Ovary (tissue), 10 donors: ENCODE data around the gene ADPRM. TPM values are rescaled to one million over a fixed set of nuclear protein-coding genes. Genes with fewer than 3 reads are reported as not detected.

ENCODE experiments used
- DNase-seq, 5 donors: peaks; one replicate each; pipeline ENCODE4 v3.0.0-alpha.2; 2019 to 2020
- H3K27ac ChIP-seq, 2 donors: fragments of 200-600 bp; one replicate each; pipeline versions ENCODE4 v1.5.1 to v1.8.0; 2019 to 2022
- H3K27me3 ChIP-seq: fragments of 200-600 bp; one replicate; pipeline ENCODE4 v1.8.0; 2022
- H3K36me3 ChIP-seq: fragments of 200-600 bp; sonication (generic); one replicate; pipeline ENCODE4 v1.5.1; 2019
- H3K4me1 ChIP-seq: one replicate; pipeline ENCODE4 v1.8.1; 2013; ENCODE audit warnings: mild to moderate bottlenecking, moderate library complexity; ENCODE audit not compliant: insufficient read depth
- H3K4me3 ChIP-seq: fragments of 200-600 bp; sonication (generic); one replicate; pipeline ENCODE4 v1.5.1; 2017
- H3K9me3 ChIP-seq, 2 donors: fragments of 200-600 bp in 1 of 2; sonication (generic) in 1 of 2; one replicate each; pipeline versions ENCODE4 v1.5.1 to v1.8.1; 2013 to 2019; ENCODE audit warnings: mild to moderate bottlenecking in 1 of 2, moderate library complexity in 1 of 2
- EP300 ChIP-seq: sonication (generic); formaldehyde crosslinking; IDR thresholded peaks from one replicate; pipeline ENCODE4 v1.6.1; 2017; ENCODE audit warnings: antibody characterized with exemption
- POLR2A ChIP-seq: fragments of 450-650 bp; IDR thresholded peaks from one replicate; pipeline ENCODE4 v1.6.1; 2017; ENCODE audit warnings: antibody characterized with exemption, mild to moderate bottlenecking, moderate library complexity
- WGBS, 3 donors: extraction: QIAGEN DNeasy Blood & Tissue Kit in 1 of 3; methylation state at CpG; one replicate each; pipeline versions ENCODE4 v1.1.5 to v1.1.7; 2013 to 2017; 5-methylcytosine and 5-hydroxymethylcytosine counted together
- intact Hi-C, 4 donors: fragments of 100-400 bp; cut with DNase I; formaldehyde crosslinking; loops; one replicate each; pipeline versions ENCODE4 v1.11.0 to v1.15.1; 2022 to 2023
- long read RNA-seq, 3 donors: library from polyadenylated mRNA in 2 of 3; unstranded in 2 of 3; transcript quantifications; one replicate each; pipeline ENCODE4 v2.0.0 and lab custom pipeline, GENCODE V29; 2021 to 2026
- polyA plus RNA-seq, 2 donors: library from polyadenylated mRNA; stranded (reverse); fragments of 200-250 nt in 1 of 2; fragments of 350-450 nt in 1 of 2; fragmentation: Illumina TruSeq in 1 of 2; extraction: RNeasy Lipid Tissue Mini Kit (QIAGEN cat#74804) in 1 of 2; gene quantifications; one replicate each; pipeline ENCODE4 v1.2.3, GENCODE V29; 2013 to 2014
- total RNA-seq, 7 donors: library from RNA; depleted of rRNA in 2 of 7; stranded (reverse); fragments of >200 nt in 2 of 7; fragmentation: NEBNext Ultra II Directional in 3 of 7; extraction: Animal tissue kit (Norgen Biotek cat#: 25700) in 3 of 7; gene quantifications; one replicate each; pipeline versions ENCODE4 v1.1.0 to v1.2.4, GENCODE V29; 2016 to 2023
- TF ChIP-seq, protein P1 (sequence below), 3 donors: fragments of 450-650 bp in 2 of 3; fragments of 200-600 bp in 1 of 3; IDR thresholded peaks; one replicate each; pipeline versions ENCODE4 v1.5.1 to v1.8.0; 2016 to 2022; ENCODE audit warnings: antibody characterized with exemption in 3 of 3, mild to moderate bottlenecking in 1 of 3
- donor health status: DM: no; HTN: no; CAD: no; lungs with moderate emphysema.
- donor health status: DM: no; HTN: no; CAD: no.
- donor health status: Bipolar disorder and iron deficiency.
- donor health status: DM: yes; HTN: yes; CAD: no.
- donor health status: DM: no; HTN: no; CAD: no.
- donor health status: DM: yes; HTN: yes; CAD: no.

The ADPRM gene, protein sequence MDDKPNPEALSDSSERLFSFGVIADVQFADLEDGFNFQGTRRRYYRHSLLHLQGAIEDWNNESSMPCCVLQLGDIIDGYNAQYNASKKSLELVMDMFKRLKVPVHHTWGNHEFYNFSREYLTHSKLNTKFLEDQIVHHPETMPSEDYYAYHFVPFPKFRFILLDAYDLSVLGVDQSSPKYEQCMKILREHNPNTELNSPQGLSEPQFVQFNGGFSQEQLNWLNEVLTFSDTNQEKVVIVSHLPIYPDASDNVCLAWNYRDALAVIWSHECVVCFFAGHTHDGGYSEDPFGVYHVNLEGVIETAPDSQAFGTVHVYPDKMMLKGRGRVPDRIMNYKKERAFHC
- total RNA-seq (10 to 100 TPM; 12.4 to 17.7 (median 13.0) TPM), polyA plus RNA-seq (10 to 100 TPM; 16.5 to 21.6 TPM)
- long read RNA-seq, donor 1, transcript ADPRM-202 (4 exons, 1,277 nt), result major isoform, 15 of 35 reads
- long read RNA-seq, donor 1, transcript ADPRM-201 (4 exons, 1,209 nt), result minor isoform, 14 of 35 reads
- long read RNA-seq, donor 1, partial matches to known transcripts, result 6 of 35 reads
- long read RNA-seq, donor 1, other reads (novel, unspliced or antisense), result 0 of 35 reads
- long read RNA-seq, donor 2, partial matches to known transcripts, result 10 of 42 reads
- long read RNA-seq, donor 2, other reads (novel, unspliced or antisense), result 26 of 42 reads
- long read RNA-seq, donor 3, partial matches to known transcripts, result 1 of 10 reads
- long read RNA-seq, donor 3, other reads (novel, unspliced or antisense), result 2 of 10 reads

DNA sequence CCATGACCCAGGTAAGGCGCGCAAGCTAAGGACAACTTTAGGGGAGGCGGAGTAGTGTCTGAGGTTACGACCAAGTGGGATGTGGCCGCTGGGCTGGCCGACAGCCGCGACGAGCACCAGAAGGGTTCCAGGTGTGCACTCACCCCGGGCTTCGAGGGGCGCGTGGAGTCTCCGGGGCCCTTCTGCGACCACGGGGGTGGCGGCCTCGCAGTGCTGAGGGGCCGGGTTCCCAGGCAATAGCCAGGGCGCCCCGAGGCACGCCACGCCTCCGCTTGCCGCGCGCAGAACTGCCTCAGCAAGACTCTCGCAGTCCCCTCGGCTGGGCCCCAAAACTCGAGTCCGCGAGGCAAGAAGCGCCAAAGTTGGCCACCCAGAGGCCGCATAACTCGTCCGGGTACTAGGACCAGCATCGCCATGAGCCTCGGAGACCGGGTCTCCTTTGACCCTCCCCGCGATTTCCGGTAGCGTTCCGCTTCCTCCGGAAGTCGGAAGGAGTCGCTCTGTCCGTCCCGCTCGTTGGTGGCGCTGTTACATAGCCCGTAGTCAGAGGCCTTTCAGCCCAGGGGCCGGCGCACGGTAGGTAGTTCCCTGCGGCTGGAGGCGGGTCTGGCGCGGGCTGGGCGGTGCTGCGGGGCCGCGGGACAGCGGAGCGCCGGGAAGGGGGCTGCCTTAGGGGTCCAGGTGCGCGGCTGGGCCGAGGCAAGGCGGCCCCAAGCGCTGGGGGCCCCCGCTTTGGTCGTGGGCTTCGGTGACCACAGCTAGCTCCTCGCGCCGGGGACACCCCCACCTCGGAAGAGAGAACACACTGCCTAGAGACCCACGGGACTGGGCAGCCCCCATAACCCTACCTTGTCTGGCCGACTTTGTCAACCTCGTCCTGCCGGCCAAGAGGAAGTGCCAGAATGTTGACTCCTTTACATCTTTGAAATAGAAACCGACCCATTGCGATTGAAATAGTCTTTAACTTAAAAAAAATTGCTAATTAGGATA is at the start of gene ADPRM, which contains the start of gene SCO1:
TSS of gene ADPRM (plus strand) at position 503 of the 990 bp plus-strand sequence. CDS start 7,333 bp downstream, outside the sequence.
TSS of gene SCO1 (minus strand) at position 442 of the 990 bp plus-strand sequence. CDS start at position 416, 26 bp downstream.
- Histone ChIP-seq H3K27ac (peak within 1 kb of the TSS; percentile 71 to 87), H3K4me3 (peak within 1 kb of the TSS; percentile 84), H3K4me1 (peaks cover 8% of the 10 kb centered on the region), H3K9me3 (no peaks in the 10 kb centered on the region), H3K36me3 (no peaks in the 10 kb centered on the region), H3K27me3 (no peaks in the 10 kb centered on the region)
- intact Hi-C loops, result no loop called here
- DNase-seq, result peak; percentile 90 to 94 (median 92)
- 0 to 1% (median 1%) methylated on average over 76 to 84 of the region's 84 CpGs for WGBS, 3 donors
- TF ChIP-seq POLR2A (peak; percentile 87), EP300 (no peak)
- TF ChIP-seq, protein P1, sequence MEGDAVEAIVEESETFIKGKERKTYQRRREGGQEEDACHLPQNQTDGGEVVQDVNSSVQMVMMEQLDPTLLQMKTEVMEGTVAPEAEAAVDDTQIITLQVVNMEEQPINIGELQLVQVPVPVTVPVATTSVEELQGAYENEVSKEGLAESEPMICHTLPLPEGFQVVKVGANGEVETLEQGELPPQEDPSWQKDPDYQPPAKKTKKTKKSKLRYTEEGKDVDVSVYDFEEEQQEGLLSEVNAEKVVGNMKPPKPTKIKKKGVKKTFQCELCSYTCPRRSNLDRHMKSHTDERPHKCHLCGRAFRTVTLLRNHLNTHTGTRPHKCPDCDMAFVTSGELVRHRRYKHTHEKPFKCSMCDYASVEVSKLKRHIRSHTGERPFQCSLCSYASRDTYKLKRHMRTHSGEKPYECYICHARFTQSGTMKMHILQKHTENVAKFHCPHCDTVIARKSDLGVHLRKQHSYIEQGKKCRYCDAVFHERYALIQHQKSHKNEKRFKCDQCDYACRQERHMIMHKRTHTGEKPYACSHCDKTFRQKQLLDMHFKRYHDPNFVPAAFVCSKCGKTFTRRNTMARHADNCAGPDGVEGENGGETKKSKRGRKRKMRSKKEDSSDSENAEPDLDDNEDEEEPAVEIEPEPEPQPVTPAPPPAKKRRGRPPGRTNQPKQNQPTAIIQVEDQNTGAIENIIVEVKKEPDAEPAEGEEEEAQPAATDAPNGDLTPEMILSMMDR (IDR thresholded peaks at IDR 0.05), result peak; percentile 17 to 53 (median 30)

DNA sequence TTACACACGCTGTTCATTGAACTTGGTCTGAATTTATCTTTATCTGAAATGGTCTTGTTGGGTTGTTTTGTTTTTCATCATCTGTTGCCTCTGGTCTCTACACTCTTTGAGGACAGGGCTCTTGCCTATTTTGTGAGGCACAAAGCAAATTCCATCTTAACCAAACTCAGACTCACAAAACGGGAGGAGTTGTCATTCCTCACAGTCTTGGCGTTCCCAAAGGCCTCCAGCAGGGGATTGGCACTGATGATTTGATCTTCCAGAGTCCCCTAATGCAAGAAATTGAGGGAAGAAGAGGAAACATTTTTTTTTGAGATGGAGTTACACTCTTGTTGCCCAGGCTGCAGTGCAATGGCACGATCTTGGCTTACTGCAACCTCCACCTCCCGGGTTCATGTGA is 49.0 kb upstream of the ADPRM start:
- intact Hi-C loops, result loop anchor here in 2 of 4 donors (5.0 to 10.0 kb wide), 2 partner anchors 196 to 199 kb away; no protein-coding TSS in a partner anchor
- Histone ChIP-seq H3K27ac (no peak overlapping the region), H3K4me3 (no peak overlapping the region), H3K9me3 (no peaks in the 10 kb centered on the region), H3K27me3 (no peaks in the 10 kb centered on the region), H3K4me1 (no peaks in the 10 kb centered on the region), H3K36me3 (no peaks in the 10 kb centered on the region)
- TF ChIP-seq POLR2A (no peak), EP300 (no peak)
- TF ChIP-seq, protein P1 (IDR thresholded peaks at IDR 0.05), result no peak
- no peak for DNase-seq
- 89 to 90% (median 89%) methylated on average over 5 of the region's 5 CpGs for whole genome bisulfite sequencing, 3 donors

DNA sequence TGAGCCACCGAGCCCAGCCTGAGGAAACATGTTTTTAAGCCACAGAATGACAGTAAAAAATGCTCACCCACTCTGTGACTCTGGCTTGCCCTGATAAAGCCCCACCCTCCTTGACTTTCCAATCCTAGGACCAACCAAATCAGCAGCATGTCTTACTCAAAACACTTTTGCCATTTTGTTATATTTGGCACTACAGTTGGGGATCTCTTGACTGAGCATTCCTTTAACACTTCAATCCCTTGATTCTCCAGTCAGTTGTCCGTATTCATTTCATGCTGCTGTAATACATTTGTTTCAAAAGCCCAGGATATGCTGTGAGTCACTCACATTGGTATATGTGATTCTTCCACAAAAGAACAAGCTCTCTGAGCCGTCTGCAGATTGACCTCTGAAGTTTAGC is 48.4 kb upstream of the ADPRM start:
- intact Hi-C loops, result loop anchor here in 2 of 4 donors (5.0 to 10.0 kb wide), 2 partner anchors 196 to 198 kb away; no protein-coding TSS in a partner anchor
- H3K4me1 ChIP-seq, result no peaks in the 10 kb centered on the region
- no peaks in the 10 kb centered on the region for H3K27me3 ChIP-seq
- TF ChIP-seq EP300, result no peak
- TF ChIP-seq, protein P1 (IDR thresholded peaks at IDR 0.05), result no peak
- TF ChIP-seq POLR2A, result no peak
- no peak for DNase-seq
- WGBS, 3 donors, result 75 to 79% (median 76%) methylated on average over 3 of the region's 3 CpGs
- no peaks in the 10 kb centered on the region for H3K9me3 ChIP-seq
- H3K4me3 ChIP-seq, result no peak overlapping the region
- no peaks in the 10 kb centered on the region for H3K36me3 ChIP-seq
- H3K27ac ChIP-seq, result no peak overlapping the region
